Ammon's horn (tissue), 1 donor: ENCODE measurements around the gene ELP5.
"Not testable (repeated sequence)": the region's sequence is repeated elsewhere in the genome, so short reads cannot be mapped to it uniquely, and the experiment has no call there.

Experiments used
- DNase-seq: peaks from one replicate; pipeline ENCODE4 v3.0.0-alpha.2; 2016; ENCODE audit warnings: low spot score

ELP5 gene

DNA sequence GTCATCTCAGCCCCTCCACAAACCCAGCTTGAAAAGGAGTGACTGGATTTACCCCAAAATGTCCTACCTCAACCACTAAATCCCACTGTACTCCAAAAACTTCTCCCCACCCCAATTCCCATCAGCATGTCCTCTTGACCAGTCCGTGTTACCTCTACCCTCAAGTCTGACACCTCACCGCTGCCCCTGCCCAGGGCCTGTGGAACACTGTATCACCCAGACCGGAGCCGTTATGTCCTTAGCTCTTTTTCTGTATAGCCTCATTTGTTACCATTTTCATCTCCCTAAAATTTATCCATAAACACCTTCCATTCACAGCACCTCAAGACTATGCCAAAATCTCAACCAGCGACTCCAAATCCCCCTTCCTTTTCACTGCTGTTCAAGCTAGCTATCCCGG, 15.2 kb upstream of the ELP5 start:
- DNase-seq, result no peak

DNA sequence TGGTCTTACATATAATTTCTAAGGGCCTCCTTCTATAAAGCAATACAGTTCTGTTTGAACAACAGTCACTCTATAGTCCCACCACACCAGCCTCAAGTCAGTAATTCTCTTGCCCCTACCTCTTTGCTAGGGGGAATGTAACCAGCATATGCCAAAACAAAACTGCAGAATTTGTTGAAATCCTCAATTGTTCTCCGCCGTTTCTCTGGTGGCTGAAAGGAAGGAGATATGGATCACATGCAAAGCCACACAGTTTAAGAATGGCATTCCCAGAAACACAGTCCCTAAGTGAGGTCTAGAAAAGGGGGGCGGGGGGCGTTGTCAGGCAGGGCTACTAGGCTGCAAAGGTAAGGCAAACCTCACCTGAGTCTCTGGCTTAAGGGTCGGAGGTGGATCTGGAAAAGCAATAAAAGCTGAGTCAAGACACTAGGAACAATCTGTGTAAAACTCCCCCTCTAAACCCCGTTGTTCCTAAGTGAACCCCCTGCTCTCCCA, 14.7 kb upstream of the ELP5 start:
- DNase-seq, result no peak

DNA sequence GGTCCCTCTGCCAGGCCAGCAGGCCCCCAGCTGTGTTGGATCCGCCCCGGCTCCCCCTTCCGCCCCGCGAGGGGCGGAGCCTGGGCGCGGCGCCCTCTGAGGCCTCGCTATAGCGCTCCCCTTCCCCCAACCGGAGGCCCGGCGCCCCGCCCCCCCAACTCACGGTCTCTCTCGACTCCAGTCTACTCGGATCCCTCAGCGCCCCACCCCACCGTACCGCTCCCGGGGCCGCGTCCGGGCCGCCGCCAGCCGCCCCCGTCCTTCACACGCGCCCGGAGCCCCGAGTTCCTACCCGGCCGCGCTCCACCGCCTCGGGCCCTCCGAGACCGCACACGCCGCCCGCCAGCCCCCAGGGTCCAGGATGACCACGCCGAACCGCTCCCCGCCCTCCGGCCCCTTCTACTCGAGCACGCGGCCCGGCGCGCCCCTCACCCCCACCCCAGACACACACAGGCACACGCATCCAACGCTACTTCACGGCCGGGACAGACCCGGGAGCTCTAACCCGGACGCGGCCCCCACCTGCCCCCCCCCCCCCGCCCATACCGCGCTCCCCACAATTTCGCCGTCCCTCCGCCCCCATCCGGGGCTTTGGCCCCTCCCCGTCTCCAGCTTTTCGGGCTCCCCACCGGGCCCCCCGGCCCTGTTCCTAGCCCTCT, 14.1 kb upstream of the ELP5 start:
- DNase-seq, result no peak

DNA sequence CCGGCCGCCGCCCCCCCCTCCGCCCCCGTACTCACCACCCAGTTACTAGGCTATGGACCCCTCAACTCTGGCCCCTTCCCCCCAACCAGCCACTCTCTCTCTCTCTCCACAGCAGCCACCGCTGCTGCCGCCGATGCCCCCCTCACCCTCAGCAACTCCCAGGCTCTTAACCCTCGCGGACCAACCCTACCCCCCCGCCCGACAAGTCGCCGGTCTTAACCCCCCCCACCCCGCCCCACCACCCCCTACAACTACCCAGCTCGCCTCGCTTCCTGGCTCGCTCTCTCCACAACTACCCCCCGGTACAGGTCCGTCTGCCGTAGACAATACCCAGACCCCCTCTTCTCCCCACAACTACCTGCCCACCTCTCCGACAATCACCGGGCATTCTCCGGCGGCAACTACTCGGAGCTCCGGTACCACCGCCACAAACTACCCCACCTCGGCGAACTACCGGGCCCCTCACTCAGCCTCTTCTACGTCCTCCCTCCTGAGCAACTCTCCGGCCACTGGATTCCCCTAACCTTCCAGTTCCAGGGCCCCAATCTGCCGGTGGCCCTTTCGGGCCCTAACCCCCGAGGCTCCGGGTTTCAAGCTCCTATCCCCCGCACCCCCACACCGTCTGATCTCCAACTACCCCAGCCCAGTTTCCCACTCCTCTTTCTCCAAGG, 13.5 kb upstream of the ELP5 start:
- no peak for DNase-seq

DNA sequence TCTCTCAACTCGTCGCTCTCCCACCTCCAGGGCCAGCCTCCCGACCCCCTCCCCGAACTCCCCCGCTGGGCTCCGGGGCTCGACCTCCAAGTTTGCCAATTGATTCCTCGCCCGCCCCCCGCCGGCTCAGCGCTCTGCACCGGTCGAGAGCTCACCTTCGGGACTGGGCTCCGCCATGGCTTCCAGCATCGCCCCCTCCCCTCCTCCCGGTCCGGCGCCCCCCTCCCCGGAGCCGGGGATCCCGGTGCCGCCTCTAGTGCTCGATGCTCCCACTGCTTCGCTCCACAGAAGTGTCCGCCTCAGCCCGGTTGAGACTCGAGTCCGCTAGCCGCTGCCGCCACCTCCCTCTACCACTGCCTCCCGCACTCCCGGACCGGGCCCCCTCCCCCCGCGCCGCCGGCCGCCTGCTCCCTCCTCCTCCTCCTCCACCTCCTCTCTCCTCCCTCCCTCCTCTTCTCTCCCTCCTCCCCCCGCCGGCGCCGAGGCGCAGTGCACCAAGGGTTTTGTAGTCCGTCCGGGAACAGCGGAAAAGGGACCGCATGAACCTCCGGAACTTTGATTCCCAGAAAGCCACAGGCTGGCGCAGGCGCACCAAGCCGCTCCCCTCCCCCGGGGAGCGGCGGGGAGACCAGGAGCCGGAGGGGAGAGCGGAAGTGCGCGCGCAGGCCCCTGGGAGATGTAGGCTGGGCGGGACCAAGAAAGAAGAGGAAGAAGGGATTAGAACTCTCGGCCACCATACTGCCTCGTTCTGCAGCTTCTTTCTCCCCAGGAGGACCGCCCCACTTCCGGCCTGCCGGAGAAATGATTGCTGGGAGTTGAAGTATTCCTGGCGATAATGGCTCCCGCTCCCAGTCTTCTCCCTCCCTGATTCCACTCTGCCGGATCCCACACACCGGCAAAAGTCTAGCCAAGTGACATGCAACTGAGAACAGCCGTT, 12.7 kb upstream of the ELP5 start, which contains the start of gene PHF23:
Gene PHF23, minus strand, starts transcription at position 367 of the 937 bp plus-strand sequence. Its CDS starts 178 bp downstream, at position 189.
- peak; percentile 100 for DNase-seq

DNA sequence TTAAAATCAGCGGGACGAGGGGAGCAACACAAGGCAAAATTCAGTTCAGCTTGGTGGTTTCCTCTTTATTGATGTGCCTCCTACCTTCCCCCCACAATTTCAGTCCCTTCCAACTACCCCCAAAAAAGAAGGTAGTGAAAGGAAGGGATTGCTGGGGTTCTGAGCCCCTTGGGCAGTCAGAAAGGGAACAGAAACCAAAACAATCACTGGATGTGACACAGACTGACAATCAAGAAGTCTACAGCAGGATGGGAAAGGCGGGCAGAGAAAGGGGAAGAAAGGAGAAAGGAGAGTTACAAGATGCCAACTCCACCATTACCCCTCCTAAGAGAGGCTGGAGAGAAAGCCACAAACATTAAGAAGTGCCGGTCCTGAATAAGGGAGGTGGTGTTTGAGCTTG, 11.6 kb upstream of the ELP5 start:
- DNase-seq, result peak; percentile 70

DNA sequence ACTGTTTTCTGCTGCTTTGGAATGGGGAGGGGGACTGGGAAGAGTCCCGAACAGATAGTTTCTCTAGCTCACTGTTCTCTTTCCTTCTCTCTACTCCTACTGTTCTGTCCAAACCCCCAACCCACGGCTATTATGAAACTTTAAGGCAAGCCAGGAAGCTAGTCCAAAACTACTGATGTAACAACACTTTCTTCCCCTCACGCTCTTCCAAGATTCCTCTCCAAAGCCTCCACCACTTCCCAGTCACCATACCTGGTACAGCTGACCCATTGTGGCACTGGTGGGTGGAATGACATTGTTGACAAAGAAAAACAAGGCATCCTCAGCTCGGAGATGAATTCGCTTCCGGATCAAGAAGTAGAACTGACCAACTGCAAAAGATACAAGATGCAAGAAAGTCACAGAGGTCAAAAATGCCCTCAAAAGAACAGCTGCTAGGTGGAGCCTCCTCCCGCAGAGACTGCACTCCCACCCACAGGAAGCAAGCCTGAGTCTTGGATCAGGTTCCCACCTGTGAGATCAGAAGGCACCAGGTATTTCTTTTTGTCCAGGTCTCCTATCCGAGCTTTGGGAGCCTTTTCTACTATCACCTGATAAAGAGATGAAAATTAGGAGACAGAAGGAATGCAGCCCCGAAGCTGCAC, 10.8 kb upstream of the ELP5 start:
- no peak for DNase-seq

DNA sequence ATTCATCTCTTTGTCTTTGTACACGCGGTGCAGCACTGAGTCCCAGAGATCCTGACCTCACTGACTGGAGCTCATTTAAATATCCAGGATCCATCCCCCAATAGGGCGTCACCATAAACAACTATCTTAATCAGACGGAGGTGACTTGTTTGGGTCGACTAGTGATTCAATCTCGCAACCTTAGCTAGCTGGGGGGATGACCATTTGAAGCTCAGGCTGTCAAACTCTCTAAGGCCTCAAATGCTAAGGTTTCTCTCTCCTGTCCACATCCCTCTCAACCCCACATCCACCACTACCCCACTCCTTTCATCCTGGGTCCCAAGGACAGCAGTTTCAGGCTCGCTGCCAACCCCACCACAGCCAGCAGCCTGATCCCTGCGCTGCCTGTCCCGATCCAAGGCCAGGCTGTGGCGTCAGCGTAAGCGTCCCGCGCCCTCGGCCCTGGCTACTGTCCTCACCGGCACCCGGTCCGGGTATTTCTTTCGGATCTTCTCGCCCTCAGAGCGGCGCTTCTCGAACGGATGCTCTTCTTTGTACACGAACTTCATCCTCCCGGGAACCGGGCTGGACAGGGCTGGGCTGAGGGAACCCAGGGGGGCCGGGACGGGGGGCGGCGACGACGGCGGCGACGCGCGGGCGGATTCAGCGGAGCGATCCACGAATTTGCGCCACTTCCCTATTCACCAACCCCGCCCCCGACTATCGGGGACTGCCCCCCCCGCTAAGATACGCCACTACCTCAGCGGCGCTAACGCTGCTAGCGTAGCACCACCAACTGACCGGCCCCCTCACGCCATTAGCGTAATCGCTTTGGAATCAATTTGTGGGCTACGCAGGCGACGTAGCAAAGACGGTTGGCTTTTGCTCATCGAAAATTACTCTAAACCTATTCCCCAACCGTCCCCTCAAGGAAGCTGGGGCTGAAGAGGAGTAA, 10.0 kb upstream of the ELP5 start, which contains the start of gene GABARAP:
Gene GABARAP, minus strand, starts transcription at position 667 of the 934 bp plus-strand sequence. Its CDS starts 119 bp downstream, at position 548.
- DNase-seq, result peak; percentile 97

DNA sequence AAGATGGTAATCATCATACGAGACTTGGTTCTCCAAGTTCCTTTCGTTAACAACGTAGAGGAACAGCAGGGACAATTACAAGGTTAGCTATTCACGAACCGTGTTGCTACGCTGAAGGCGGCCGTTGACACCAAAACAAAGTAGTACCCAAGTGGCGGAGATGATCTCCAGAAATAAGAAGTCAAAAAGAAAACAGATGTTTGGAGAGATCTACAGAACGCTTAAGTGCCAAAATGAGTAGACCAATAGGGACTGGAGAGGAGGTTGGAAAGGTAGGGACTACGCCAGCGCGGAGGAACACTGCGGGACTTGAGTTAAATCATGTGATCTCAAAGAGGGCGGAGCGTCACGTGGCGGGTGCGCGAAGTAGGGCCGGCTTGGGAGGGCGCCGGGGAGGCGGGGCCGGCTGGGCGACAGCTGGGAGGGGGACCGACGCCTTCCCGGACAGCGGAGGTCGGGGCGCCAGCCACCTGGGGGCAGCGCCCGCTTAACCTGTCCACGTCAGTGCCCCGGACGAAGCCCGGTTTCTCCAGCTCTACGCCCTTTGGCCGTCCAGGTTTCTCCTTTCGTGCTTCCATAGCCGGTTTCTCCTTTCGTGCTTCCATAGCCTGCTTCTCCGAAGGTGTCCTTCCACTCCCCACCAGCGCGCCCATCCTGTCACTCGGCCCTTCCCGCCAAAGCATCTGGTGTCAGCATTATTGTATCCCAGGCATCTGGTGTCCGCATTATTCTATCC, 9.1 kb upstream of the ELP5 start:
- DNase-seq, result peak; percentile 95

DNA sequence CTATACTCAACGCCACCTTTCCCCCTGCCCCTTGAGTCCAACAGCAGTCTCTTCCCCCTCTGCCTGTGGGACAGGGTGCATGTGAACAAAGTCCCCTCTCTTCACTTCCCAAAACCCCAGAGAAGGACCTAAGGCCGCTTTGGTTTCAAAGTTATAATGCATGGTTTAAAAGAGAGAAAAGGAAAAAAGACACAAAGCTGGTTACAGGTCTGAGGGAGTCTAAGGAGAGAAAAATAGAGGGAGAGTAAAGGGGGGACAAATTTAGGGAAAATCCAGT, 8.6 kb upstream of the ELP5 start:
- DNase-seq, result no peak

DNA sequence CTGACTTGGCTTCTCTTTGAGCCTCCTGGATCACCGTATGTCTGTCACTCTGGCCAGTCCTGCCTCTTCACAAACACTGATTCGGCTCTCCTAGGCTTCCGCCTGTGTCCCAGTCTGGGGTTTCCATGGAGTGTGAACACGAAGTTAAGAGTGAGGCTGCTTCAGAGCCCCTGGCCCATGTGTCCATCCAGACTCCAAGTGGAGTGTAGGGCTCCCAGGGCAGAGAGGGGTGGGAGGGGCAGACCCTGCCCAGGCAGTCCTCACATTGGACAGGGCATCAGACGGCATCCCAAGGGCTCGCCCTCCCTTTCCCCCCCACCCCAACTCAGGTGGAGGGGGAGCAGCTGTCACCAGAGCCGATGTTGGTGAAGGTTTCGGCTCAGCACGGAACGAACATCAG, 8.2 kb upstream of the ELP5 start:
- DNase-seq, result not testable (repeated sequence)

DNA sequence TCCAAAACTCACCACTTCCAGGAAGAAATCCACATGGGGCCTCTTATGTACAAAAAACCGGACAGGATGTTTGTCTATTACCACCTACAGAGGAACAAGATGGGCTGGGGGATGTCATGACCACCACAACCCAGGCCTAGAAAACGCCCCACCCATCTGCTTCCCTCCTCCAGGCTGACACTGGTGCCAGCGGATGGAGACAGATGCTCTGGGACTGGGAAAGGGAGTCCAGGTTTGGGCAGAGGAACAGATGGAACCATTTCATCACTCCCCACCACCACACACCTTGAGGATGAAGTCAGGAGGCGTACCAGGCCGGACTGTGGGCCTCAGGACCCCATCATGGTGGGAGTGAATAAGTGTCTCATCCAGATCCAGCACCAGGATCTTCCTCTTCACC, 5.2 kb upstream of the ELP5 start:
- no peak for DNase-seq

DNA sequence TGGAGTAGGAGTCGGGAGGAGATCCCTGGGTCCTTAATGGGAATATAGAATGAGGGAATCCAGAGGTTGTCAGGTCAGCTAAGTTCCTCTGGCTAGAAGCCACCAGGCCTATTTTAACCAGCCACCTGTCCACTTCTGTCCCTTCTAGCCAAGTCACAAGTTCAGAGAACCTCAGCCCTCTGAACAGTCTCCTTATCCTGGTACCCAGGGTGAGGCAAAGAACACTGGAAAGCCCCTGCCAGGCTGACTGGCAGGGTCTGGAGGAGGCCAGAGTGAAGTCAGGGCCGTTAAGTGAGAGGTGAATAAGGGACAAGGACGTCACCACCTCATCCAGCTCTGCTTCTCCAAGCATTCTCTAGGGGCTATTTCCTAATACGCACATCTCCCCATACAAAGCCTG, 3.2 kb upstream of the ELP5 start:
- no peak for DNase-seq

DNA sequence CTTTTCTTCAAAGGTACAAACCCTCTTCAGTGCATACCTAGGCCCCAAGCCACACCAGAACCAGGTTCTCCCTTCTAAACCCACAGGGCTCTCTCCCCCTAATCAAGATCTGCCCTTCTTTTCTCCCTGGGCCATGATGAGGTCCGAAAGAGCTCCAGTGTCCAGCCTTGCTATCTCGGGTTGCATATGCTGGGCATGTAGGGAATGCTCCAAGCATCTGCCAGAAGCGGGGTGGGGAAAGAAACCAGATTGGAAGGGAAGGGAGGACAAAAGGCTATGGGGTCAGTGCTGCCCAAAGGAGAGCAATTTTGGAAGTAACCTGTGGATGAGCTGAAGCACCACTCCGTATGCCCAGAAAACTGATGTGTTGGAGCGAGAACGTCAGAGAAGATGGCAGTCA, 2.8 kb upstream of the ELP5 start:
- no peak for DNase-seq

DNA sequence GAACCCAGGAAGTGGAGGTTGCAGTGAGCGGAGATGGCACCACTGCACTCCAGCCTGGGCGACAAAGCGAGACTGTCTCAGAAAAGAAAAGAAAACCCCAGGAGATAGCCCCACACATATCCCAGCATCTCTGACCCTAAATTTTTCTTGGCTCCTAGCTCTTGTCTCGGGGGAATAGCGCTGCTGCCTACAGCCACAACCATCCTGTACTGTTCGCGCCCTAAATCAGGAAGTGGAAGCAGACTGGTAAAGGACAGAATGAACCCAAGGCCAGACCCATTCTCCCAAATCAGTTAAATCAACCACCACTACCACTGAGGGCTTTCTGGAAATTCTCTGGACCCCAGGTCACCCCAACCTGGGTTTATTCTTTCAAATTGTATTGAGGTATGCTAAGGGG, 2.2 kb upstream of the ELP5 start:
- no peak for DNase-seq

DNA sequence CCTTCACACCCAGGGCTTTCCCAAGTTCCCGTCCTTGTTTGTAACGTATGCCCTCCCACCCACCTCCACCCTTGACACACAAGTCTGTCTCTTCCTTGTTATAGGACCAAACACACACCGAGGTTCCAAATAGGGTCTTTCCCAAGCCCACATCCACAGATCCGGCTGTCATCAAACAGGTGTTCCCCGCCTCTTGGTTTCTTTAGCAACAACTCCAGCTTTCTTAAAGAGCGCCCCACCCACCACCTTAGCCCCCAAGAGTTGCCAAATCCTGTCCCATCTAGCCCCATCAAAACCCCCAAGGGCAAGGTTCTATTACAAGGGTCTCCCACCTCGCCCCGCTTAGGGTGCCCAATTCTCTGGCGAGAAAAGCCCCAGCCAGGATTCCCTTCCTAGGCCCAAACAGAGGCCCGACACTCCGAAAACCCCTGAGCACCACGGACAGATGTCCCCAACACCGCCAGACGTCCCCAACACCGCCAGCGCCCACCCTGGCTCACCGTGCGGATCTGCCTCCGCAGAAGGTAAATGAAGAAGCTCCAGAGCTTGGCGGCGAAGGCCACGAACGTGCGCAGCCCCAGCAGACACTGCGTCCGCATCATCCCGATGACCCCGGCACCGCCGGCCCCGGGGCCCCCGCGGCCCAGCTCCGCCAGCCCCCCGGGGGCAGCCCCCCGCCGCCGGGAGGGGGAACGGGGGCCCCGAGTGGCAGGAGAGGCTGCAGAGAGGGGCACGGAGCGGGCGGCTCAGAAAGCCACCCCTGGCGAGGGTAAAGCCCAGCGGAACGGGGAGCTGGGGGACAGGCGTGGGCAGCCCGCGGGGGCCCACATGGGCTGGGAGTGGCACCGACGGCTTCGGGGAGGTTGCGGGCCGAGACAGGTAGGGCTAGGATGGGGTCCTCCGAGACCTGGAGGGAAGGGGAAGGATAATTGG, 1.1 kb upstream of the ELP5 start:
- no peak for DNase-seq

DNA sequence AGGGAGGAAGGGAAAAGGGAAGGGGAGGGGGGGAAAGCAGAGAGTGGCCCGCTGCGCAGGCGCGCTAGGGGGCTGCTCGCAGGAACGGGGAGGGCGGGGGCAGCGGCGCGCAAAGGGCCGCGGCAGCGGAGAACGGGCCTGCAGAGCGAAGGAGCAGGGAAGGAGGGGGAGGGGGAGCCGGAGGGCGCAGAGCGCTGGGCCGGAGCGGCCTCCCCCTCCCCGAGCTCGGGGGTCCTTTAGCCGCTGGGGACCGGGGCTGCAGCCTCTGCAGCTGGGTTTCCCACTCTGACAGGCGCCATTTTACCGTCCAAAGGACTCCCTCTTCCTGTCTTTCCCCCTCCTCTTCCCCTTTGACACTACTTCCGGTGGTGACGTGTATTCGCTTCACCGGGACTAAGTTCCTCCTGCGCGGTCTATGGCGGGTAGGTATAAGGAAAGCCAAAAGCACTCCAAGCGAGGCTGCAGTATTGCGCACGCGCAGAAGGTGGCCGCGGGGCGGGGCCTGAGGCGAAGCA, 297 bp upstream of the ELP5 start, which contains the start of gene CTDNEP1:
Gene CTDNEP1, minus strand, starts transcription at position 74 of the 515 bp plus-strand sequence. CDS start 438 bp downstream, outside the sequence.
- DNase-seq, result peak; percentile 99

DNA sequence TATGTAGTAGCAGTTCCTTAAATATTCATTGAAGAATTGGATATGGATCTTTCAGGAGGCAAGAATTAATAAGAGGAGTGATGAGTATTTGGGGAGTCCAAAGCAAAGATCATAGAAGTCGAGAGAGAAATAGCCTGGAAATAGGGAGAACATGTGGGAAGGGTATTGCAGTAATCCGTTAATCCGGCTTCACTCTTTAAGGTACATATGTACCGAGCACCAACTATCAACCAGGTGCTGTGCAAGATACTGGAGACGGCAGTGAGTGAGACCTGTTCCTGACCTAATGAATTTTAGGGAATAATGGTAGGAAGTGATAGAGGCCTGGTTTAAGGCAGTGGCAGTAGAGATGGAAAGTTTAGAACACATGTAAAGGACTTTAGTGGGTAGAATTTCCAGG, 1.1 kb downstream of the ELP5 start:
- DNase-seq, result no peak

DNA sequence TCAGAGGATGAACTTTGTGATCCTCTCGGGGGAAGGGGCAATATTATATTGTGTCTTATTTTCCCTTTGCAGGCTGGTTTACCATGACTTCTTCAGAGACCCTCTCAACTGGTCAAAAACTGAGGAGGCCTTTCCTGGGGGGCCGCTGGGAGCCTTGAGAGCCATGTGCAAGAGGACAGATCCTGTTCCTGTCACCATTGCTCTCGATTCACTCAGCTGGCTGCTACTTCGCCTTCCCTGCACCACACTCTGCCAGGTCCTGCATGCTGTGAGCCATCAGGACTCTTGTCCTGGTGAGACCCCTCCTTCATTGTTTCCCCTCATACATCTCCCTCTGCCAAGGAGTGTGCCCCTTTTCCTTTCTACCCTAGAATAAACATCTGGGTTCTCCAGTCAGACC, 2.5 kb downstream of the ELP5 start:
- DNase-seq, result no peak
